ENCODE results near the gene SND1.
"Not testable (repeated sequence)": the region's sequence is repeated elsewhere in the genome, so short reads cannot be mapped to it uniquely, and the experiment has no call there.

Gene SND1

DNA sequence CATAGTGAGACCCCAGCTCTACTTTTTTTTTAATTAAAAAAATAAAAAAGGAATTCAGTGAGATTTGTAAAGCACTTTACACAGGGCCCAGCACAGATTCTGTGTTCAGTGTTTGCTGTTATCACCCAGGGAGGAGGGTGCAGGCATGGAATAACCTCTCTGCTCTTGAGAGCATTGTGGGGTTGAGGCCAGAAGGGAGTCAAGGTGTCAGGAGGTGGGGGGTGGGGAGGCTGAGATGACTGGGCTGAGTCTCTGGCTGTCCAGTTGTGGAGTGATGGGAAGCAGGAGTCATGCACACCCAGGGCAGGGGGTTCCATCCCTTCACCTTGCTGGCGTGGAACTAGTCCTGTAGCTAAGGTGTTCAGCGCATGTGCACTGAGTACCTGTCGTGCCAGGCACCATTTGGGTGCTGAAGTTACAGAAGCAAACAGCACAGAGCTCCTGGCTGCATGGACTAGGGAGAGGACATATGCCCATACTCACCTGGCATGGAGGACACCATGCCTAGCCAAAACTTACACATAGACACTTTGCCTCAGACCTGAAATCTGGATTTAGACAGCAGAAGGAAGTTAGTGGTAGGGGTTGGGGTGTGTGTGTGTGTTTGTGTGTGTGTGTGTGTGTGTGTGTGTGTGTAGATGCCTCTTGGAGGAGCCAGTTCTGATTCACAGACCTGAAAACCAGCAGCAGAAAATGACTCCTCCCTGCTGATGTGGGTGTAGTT lies 448.4 kb downstream of the SND1 start:
- no peak for DNase-seq (ENCODE audit: low read depth)

DNA sequence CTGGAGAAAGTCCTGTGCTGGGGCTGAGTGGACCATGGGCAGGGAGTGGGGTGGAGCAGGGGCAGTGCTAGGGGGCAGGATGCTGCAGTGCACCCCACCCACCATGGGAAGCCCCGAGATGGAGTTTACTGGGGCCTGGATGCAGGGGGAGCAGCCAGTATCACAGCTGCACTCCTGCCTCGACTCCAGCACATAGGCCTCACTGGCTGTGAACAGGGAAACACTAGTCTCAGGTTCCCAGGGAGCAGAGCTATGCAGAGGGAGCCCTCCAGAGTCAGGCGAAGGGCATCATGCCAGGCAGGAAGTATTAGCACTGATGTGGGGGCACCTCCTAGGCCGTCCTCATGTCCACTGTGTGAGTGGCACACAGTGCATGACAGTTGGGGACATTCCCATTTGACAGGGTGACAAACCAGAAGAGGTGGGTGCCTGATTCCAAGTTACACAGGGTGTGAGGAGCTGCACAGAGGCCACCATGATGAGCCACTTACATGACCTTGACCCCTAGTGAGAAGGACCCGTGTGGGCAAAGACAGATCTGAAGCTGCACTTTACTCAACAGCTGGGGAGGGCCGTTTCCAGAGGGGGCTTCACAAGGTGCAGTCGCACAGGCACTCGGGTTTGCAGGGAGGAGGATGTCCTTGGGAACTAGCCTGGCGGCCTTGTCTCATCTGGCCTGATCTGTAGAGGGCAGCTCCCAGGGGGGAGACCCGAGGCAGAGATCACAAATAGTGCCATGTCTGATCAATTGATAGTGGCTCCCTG lies 449.1 kb downstream of the SND1 start:
- no peak for DNase-seq (ENCODE audit: low read depth)

DNA sequence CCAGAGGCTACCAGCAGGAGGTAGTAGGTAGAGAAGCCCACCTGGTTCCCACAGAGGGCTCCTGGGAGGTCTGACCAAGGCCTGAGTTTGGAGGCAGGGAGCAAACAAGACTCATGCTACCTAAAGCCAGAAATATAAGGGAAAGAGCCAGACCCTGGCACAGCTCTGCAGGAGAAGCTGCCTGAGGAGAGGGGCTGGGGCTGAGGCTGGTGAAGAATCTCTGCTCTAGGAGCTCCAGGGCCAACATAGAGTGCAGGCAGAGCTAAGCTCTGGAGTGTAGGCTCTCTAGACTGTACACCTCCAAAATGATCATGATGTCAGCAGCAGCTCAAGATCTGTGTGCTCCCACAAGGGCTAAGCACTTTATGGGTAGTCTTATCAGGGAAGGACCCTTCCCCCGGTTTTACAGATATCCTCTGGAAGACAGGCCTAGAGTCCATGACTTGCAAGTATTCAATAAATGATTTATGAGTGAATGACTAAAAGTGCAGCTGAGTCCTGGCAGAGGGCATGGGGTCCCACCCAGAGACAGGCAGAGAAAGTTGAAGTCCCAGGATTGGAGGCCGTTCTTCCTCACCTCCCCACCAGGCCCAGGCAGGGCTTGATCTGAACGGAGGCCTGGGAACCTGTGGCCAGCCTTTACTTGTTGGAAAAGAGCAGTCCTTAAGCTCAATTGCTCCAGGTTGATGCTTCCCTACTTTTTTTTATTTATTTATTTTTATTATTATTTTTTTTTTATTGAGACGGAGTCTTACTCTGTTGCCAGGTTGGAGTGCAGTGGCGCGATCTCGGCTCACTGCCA lies 450.7 kb downstream of the SND1 start:
- no peak for DNase-seq (ENCODE audit: low read depth)

DNA sequence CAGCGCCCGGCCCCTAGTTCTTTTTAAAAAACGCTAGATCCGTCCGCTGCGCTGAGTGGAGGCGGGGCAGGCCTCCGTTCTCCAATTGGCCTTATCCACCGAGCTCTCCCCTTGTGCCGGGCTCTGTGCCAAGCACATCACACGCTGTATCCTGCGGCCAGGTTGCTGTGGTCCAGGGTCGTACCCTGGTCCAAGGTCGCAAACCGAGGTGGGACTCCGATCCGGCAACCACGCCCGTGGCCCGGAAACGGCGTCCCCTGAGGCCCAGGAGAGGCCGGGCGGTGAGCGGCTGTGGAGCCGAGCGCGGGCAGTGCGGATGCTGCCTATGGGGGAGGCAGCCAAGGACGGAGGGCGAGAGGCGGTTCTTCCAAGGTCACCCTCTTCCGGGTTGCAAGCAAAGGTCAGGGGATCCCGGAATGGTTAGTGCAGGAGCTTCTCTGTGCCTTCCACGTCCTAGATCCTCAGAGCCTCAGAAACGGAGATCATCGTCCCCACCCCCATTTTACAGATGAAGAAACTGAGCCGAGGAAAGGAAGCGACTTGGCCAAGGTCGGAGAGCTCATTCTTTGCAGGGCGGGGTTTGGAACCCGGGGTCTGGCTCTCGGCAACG lies 451.6 kb downstream of the SND1 start:
- no peak for DNase-seq (ENCODE audit: low read depth)

DNA sequence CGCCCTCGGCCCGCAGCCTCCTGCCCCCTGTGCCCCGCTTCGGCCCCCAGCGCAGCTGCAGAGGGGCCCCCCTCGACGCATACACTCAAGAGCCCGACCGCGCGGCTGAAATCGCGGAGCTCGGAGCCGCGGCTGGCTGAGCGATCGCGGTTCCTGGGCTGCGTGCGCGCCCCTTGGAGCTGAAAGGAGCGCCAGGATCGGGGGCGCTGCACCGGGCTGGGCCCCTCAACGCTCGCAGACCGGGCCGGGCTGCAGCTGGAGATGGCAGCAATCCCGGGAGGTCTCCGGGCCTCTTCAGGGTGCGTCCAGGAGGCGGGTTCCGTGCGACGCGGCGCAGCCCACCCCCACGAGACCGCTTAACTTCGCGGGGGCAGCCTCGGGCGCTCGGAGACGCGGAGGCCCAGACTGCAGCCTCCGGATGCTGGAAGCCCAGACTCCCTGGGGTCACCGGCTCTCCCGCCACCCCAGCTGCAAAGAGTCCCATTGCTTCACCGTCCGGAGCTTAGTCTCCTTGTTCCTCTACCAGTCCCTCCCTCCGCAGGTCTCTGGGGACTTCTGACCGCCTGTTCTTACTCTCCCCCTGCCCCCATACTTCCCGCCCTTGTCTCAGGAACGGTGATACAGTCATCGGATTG lies 452.2 kb downstream of the SND1 start:
- DNase-seq (ENCODE audit: low read depth) = no peak

DNA sequence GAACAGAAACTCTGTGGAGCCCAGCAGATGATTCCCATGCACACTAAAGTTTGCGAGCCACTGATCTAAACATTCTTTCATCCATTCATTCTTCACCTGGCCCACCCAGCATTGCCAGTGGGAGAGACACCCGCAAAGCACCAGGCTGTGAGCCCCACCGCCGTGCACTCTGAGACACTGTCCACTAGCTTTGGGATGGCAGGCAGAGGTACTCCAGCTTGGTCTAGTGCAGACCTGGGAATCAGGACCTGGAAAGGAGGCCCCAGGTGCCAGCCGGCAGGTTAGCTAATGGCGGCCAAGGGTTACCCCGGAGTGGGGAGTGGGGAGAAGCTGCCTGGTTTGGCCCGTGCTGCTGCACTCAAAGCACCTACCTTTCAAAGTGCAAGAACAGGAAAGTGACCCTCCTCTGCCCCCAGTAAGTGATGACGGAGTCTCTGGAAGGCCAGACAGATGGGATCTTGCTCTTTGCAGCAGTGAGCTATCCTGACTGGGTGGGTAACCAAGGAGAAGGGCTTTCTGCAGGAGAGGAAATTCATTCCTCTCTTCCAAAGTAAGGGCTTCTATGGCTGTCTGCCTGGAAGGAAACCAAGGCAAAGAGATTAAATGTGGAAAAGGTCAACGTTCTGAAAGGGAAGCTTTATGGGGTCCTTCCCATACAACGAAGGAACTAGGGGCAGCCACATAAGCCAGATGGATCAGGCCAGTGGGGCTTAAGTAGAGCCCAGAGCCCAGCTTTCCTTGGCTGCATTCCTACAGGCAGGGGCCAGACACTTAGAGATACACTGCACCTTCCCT lies 453.4 kb downstream of the SND1 start:
- no peak for DNase-seq (ENCODE audit: low read depth)

DNA sequence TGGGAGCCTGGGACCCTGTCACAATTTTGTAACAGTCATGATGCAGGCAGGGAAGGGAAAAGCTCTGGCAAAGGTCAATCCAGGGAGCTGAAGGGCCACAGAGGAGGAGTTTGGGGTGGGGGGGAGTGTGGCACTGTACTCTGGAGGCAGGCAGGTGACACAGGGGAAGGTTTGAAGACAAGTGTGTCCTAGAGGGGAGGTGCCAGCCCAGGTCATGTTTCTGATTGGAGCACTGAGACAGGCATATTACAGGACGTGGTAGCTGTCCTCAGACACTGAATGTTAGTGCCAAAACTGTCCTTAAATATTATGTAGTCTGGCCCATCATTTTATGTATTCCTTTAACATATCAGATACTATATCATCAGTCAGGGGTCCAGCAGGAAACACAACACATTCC lies 454.8 kb downstream of the SND1 start:
- no peak for DNase-seq (ENCODE audit: low read depth)

DNA sequence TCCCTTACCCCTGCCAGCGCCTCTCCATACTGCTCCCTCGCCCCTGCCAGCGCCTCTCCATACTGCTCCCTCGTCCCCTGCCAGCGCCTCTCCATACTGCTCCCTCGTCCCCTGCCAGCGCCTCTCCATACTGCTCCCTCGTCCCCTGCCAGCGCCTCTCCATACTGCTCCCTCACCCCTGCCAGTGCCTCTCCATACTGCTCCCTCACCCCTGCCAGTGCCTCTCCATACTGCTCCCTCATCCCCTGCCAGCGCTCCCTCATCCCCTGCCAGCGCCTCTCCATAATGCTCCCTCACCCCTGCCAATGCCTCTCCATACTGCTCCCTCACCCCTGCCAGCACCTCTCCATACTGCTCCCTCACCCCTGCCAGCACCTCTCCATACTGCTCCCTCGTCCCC lies 455.5 kb downstream of the SND1 start:
- DNase-seq (ENCODE audit: low read depth) = not testable (repeated sequence)

DNA sequence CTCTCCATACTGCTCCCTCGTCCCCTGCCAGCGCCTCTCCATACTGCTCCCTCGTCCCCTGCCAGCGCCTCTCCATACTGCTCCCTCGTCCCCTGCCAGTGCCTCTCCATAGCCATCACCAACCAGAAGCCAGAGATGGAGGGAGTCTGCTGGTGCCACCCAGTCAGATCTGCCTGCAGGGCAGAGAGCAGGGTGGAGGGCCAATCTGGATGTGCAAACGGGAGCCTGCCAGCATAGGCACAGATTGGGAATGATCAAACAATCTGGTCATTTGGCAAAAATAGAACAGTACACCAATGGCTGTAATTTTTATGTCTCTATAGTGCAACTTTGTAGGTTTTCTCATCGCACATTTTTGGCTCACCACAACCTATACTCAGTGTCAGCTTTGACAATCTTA lies 456.1 kb downstream of the SND1 start:
- DNase-seq (ENCODE audit: low read depth) = no peak

DNA sequence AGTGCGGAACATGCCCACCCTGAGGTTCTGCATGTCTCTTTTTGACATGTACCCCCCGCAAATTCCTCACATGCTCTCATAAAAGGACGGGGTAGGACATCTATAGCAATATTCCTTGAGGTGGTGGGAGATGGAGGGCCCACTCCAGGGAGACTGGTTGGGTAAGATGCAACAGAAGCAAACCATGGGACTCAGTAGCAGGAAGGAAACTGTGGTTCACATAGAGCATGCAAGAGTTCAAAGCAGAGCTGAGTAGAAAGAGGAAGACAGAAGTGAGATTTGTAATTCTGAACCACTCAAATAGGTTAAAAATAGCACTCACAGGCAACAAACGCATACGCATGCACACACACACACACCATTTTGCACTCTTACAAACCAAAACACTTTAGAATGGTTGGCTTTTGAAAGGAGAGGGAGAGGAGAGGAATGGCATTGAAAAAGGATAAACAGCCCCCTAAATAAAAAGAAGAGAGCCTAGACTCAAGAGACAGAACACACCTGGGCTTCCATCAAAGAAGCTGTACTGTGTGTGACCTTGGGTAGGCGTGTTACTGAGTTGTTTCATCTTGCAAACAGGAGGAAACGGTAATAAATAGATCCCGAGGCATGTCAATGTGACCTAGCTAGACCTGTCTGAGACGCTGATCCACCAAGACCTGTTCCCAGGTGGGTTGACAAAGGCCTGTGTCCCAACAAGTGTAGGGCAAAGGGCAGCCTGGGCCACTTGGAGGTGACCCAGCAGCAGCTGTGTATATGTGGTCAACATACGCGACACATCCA lies 456.8 kb downstream of the SND1 start:
- DNase-seq (ENCODE audit: low read depth) = no peak

DNA sequence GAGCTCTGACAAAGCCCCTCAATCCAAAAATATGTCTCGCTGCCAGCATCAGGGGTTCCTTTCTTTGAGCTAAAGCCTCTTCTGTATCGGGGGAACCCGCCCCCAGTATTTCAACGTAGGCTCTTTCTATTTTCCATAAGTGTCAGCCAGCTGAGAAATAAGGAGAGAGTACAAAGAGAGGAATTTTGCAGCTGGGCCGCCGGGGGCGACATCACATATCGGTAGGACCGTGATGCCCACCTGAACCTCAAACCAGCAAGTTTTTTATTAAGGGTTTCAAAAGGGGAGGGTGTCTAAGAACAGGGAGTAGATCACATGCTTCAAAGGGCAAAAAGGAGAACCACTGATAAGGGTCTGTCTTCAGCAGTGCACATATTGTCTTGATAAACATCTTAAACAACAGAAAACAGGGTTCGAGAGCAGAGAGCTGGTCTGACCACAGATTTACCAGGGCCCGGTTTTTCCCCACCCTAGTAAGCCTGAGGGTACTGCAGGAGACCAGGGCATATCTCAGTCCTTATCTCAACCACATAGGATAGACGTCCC lies 457.5 kb downstream of the SND1 start:
- not testable (repeated sequence) for DNase-seq (ENCODE audit: low read depth)

DNA sequence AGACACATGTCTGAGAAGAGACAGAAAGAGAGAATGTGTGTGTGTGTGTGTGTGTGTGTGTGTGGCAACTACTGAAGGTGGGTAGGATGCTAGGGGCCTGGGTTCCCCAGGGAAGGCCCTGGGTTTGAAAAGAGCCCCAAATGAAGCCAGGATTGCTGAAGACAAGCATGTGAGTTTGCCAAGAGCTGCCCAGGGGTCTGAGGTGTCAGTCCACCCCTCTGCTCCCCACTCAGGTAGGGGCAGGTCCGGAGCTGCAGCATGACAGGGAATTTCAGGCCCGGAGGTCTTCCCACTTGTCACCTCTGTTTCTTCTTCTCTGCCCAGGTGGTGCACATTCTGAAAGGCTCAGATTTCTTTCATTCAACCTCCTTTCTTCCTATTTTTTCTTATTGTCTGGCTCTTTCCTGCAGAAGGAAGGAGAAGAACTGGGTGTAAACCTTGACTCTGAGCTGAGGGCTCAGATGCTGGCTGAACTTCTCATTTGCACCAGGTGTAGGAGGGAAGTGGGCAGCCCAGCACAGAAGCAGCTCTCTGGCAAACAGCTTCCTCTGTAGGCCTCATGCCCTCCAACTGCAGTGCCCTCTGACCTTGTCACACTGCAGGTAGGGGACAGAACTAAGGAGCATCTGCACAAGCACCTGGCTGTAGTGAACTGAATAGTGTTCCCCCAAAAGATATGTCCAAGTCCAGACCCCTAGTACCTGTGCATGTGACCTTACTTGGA lies 458.8 kb downstream of the SND1 start:
- DNase-seq (ENCODE audit: low read depth) = no peak

DNA sequence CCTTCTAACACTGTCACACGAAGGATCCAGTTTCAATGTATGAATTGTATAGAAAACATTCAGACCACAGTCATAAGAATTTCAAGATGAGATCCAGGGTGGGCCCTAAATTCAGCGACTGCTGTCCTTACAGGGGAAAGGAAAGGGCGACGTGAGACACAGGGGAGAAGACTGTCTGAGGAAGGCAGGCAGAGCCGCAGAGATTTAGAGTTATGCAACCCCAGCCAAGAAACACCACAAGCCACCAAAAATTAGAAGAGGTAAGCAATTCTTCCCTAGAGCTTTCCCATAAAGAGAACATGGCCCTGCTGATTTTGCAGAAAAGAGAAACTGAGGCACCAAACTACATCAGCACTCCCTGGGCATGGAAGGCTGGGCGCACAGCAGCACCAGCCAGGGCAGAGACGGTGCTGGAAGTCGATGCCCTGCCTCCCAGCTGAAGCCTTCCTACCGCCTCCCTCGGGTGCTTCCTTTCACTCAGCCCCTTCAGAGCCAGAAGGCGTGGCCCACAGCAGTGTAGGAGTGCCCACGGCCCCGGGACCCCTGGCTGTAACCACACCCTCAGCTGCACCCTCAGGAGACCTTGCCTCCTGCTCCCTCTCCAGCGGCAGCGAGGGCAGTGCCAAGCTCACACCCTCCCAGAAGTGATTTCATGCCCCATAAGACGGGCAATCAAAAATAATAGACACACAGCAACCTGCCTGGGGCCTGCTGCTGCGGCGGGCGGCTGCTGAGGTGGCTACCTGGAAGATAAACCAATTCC lies 460.2 kb downstream of the SND1 start:
- no peak for DNase-seq (ENCODE audit: low read depth)

DNA sequence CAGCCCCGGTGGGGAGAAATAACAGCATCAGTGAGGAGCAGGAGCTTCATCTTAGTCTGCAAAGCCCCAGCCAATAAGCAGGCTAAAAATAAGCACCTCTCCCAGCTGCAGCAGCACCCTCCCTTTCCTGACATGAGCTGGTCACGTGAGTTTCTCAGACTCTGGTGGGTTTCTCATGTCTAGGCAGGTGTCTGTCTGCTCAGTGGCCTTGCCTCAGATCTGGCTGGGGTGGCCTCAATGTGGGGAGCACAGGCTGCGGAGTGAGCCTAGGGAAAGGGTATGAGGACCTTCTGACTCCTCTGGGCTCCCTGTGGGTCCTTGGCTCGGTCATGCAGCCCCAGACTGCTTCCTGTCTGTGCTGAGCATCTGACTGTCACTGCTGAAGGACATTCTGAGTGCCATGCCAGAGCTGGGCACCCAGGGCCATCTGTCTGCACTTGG lies 460.8 kb downstream of the SND1 start:
- DNase-seq (ENCODE audit: low read depth) = no peak

DNA sequence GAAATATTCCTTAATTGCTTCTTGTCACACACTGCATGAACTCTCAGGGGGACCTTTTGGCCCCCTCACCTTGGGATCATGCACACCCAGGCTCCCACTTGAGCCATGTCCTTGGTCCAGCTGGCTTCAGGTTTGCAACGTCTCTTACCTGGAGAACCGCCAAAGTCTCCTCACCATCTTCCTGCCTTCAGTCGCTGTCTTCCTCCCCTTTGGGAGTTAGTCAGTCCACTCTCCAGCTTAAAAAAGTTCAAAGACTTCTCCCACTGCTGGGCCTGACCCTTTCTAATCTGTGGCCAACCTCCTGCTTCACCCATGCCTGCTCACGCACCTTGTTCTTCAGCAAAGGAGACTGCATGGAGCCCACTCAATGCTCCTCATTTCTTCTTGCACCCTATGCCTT lies 461.8 kb downstream of the SND1 start:
- DNase-seq (ENCODE audit: low read depth) = no peak

DNA sequence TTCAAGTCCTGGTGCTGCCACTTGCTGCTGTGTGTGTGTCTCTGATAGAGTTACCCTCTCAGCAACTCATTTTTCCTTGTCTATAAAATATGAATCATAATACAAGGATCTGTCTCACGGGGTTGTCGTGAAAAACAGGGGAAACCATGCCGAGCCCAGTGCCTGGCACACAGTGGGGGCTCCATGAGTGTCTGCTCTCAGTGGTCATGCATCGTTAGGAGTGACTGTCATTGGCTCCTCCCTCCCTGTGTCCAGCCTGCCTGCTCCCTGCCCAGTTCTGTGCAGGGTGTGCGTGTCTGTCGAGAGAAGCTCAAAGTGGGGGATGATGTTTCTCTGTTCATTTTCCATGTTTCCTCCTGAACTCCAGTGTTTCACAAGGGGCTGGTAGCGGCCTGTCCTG lies 462.8 kb downstream of the SND1 start:
- no peak for DNase-seq (ENCODE audit: low read depth)

DNA sequence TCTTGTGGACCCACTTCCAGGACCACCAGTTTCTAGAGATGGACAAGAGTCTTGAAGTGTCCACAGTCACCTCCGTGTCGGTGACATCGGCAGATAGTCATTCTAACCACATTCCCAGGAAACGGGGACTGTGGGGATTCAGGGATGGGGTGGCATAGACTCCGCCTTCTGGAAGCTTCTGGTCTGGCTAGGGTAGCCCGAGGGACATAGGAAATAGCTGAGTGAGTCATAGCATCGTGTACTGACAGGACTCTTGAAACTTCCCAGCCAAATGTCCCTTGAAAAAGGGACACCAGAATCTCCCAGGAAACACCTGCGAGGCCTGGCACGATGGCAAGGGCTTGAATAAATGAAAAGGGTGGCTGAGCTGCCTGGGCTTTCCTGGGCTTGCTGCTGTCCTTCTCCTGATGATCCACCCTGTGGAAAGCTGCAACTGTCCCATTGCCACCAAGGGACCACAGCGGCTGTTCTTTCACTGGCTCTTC lies 463.4 kb downstream of the SND1 start:
- no peak for DNase-seq (ENCODE audit: low read depth)
